ENCODE measurements around the gene PPP1R3G.

DNA sequence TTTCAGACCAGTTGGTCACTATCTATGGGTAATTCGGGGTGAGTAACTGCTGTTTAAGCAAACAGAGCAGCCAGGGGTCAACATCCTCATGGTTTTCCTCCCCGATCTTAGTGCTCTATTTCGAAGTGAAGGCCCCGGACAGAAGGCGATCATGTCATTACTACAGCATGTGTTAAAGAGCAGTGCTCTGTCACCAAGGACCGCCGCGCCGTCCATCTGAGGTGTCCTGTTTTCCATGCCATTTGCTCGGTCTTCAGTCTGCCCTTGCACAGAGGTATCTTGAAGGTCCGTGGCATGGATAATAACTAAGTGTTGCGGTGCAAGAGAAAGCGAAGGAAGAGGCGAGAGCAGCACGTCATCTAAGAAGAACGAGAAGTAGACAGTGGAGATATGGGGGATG lies 25.1 kb downstream of the PPP1R3G start:
- TF ChIP-seq ISL1 (CRISPR knock-in tag; IDR thresholded peaks at IDR 0.05) (no peak), TCF4 (CRISPR knock-in tag; IDR thresholded peaks at IDR 0.05; ENCODE audit: borderline replicate concordance) (no peak), ZFP30 (CRISPR knock-in tag; IDR thresholded peaks at IDR 0.05) (no peak), ZNF565 (CRISPR knock-in tag; conservative IDR thresholded peaks at IDR 0.05; ENCODE audit: low read depth) (no peak), PPARA (CRISPR knock-in tag; IDR thresholded peaks at IDR 0.05; ENCODE audit: borderline replicate concordance) (no peak), ESRRG (CRISPR knock-in tag; IDR thresholded peaks at IDR 0.05) (no peak), ZC3H10 (CRISPR knock-in tag; IDR thresholded peaks at IDR 0.05) (no peak), BACH2 (CRISPR knock-in tag; IDR thresholded peaks at IDR 0.05; ENCODE audit: borderline replicate concordance) (no peak)
- TF ChIP-seq, protein P1, sequence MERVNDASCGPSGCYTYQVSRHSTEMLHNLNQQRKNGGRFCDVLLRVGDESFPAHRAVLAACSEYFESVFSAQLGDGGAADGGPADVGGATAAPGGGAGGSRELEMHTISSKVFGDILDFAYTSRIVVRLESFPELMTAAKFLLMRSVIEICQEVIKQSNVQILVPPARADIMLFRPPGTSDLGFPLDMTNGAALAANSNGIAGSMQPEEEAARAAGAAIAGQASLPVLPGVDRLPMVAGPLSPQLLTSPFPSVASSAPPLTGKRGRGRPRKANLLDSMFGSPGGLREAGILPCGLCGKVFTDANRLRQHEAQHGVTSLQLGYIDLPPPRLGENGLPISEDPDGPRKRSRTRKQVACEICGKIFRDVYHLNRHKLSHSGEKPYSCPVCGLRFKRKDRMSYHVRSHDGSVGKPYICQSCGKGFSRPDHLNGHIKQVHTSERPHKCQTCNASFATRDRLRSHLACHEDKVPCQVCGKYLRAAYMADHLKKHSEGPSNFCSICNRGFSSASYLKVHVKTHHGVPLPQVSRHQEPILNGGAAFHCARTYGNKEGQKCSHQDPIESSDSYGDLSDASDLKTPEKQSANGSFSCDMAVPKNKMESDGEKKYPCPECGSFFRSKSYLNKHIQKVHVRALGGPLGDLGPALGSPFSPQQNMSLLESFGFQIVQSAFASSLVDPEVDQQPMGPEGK (CRISPR knock-in tag; IDR thresholded peaks at IDR 0.05; ENCODE audit: borderline replicate concordance), result no peak
- TF ChIP-seq, protein P2, sequence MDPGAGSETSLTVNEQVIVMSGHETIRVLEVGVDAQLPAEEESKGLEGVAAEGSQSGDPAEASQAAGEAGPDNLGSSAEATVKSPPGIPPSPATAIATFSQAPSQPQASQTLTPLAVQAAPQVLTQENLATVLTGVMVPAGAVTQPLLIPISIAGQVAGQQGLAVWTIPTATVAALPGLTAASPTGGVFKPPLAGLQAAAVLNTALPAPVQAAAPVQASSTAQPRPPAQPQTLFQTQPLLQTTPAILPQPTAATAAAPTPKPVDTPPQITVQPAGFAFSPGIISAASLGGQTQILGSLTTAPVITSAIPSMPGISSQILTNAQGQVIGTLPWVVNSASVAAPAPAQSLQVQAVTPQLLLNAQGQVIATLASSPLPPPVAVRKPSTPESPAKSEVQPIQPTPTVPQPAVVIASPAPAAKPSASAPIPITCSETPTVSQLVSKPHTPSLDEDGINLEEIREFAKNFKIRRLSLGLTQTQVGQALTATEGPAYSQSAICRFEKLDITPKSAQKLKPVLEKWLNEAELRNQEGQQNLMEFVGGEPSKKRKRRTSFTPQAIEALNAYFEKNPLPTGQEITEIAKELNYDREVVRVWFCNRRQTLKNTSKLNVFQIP (CRISPR knock-in tag; IDR thresholded peaks at IDR 0.05; ENCODE audit: borderline replicate concordance, low read depth), result no peak

Data from SK-N-SH treated with all-trans-retinoic acid at 6 μM for 48 hours (cell line).